A673 (cell line): ENCODE data around the gene HEYL.

Source experiments
- EZH2 ChIP-seq: fragments of 200-600 bp; sonication (generic); IDR thresholded peaks from 2 replicates; pipeline ENCODE4 v1.6.1; 2017; ENCODE audit warnings: borderline replicate concordance, low read depth, mild to moderate bottlenecking, mixed read lengths, antibody characterized with exemption, low read length; ENCODE audit not compliant: poor library complexity, severe bottlenecking
- TF ChIP-seq, protein P1 (sequence below): fragments of 300-800, 200-600 bp; sonication (generic); conservative IDR thresholded peaks from 2 replicates; pipeline ENCODE4 v1.5.1; 2017; ENCODE audit warnings: low read depth, mild to moderate bottlenecking, antibody characterized with exemption, low read length, moderate library complexity, mixed read lengths

DNA sequence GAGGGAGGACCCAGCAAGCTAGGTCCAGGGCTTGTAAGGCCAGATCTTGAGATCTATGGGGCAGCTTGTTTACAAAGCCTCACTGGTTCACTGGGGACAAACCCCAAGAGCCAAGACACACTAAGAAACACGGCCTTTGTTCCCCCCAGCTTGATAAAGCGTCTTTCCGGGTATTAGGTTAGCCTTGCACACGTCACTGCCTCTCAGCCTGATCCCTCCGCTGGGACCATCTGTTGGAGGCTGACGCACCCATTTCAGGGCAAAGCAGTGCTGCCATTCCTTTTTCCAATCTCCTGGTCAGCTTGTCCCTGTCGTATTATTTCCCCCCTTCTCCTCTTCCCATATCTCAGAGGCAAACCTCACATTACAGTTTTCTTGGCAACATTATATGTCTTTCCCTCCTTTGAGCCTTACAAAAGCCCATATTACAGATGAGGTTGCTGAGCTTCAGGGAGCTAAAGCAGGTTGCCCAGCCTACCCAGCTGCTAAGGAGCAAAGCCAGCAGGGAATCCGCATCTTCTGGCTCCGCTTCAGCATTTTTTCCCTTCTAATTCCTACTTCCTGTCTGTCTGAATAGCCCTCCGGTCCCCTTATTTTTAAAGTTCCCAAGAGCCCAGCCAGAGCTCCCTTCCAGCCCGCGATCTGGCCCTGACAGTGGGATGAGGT, 4.1 kb downstream of the HEYL start:
- TF ChIP-seq, protein P1, sequence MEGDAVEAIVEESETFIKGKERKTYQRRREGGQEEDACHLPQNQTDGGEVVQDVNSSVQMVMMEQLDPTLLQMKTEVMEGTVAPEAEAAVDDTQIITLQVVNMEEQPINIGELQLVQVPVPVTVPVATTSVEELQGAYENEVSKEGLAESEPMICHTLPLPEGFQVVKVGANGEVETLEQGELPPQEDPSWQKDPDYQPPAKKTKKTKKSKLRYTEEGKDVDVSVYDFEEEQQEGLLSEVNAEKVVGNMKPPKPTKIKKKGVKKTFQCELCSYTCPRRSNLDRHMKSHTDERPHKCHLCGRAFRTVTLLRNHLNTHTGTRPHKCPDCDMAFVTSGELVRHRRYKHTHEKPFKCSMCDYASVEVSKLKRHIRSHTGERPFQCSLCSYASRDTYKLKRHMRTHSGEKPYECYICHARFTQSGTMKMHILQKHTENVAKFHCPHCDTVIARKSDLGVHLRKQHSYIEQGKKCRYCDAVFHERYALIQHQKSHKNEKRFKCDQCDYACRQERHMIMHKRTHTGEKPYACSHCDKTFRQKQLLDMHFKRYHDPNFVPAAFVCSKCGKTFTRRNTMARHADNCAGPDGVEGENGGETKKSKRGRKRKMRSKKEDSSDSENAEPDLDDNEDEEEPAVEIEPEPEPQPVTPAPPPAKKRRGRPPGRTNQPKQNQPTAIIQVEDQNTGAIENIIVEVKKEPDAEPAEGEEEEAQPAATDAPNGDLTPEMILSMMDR, result no peak
- no peak for TF ChIP-seq EZH2
